ENCODE results near the gene PARVA. TPM values are rescaled to one million over a fixed set of nuclear protein-coding genes. Genes with fewer than 3 reads are reported as not detected.
A peak's percentile ranks its signal among the peaks of the same experiment; 100 is the strongest.

PARVA gene
- total and polyA plus RNA-seq, 2 of the 4 experiments (the other 2 are of a cell fraction) = 65.2 to 80.2 TPM

DNA sequence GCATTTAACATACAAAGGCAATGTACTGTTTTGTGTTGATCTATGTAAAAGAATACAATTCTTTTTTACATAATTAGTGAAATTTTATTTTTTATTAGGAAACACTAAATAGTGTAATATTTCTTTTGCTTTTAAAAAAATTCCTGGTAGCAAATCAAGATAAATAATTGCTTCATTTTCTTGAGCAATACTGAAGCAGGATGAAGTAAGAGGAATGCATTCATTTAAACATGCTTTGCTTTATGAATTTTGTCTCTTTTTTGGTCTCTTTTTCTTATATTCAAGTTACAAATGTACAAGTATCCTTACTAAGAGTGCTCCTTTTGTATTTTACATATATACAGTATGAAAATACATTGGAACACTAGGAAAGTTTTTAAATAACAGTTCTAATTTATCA is 152.4 kb downstream of the PARVA start:
- H3K9ac ChIP-seq (ENCODE audit: low read depth, low read length) = no peak overlapping the region
- H2BK15ac ChIP-seq (ENCODE audit: low read depth, low read length) = peak overlapping the region; percentile 68; the same call in 1 of the 3 replicates
- peaks cover 28% of the 10 kb centered on the region for H3K36me3 ChIP-seq (ENCODE audit: control insufficient read depth, insufficient read depth, low read length)
- no peak overlapping the region; the same call in 1 of the 2 replicates for H3K23ac ChIP-seq (ENCODE audit: low read depth, low read length)
- H4K20me1 ChIP-seq (ENCODE audit: insufficient read depth, low read length) = peaks cover 7% of the 10 kb centered on the region; the same call in 1 of the 2 replicates
- H2AFZ ChIP-seq (replicated peaks; ENCODE audit: low read length, poor library complexity) = no peak overlapping the region
- no peaks in the 10 kb centered on the region for H3K9me3 ChIP-seq (ENCODE audit: control insufficient read depth, insufficient read depth, low read length)
- POLR2A ChIA-PET (ENCODE audit: unreplicated experiment) = no interaction called here
- BruUV-seq (replicated peaks) = no TSS peak
- ATAC-seq (ENCODE audit: low read depth) (no peak), DNase-seq (peak; percentile 50)
- no peak overlapping the region for H2BK120ac ChIP-seq (ENCODE audit: low read depth, low read length)
- peaks cover 42% of the 10 kb centered on the region for H3K9me1 ChIP-seq (ENCODE audit: insufficient read depth, low read length)
- peak overlapping the region; percentile 68 for H3K18ac ChIP-seq (ENCODE audit: low read depth, low read length)
- in situ Hi-C loops (cut with MboI; ENCODE audit: low sequenced_read_pairs) = loop anchor here (10.0 kb wide), 1 partner anchor 375 kb away; no protein-coding TSS in a partner anchor
- H3K79me1 ChIP-seq (ENCODE audit: low read depth in 1 of 2, low read length in 2 of 2) = peaks cover 8 to 55% of the 10 kb centered on the region in 2 experiments; a peak in 3 of 4 replicates
- no peak overlapping the region; the same call in 1 of the 2 replicates for H4K5ac ChIP-seq (ENCODE audit: low read depth, low read length)
- H3K27ac ChIP-seq (ENCODE audit: insufficient read depth, low read length) = peak overlapping the region; percentile 60; the same call in 1 of the 2 replicates
- H3K4me3 ChIP-seq (ENCODE audit: insufficient read depth, low read depth, low read length) = no peak overlapping the region
- no peak overlapping the region; the same call in 1 of the 2 replicates for H4K91ac ChIP-seq (ENCODE audit: insufficient read depth, low read depth, low read length)
- no peaks in the 10 kb centered on the region for H3K27me3 ChIP-seq (ENCODE audit: control insufficient read depth, insufficient read depth, low read length)
- H3K56ac ChIP-seq (ENCODE audit: extremely low read depth, insufficient read depth, low read length) = no peak overlapping the region
- H2AK9ac ChIP-seq (replicated peaks; ENCODE audit: low read depth, low read length, poor library complexity) = no peak overlapping the region
- intact Hi-C loops (cut with micrococcal nuclease) = no loop called here
- CTCF ChIA-PET = no interaction called here
- peak overlapping the region in 1 of 2 experiments; percentile 74; a peak in 2 of 4 replicates for H4K8ac ChIP-seq (ENCODE audit: low read depth in 2 of 2, low read length in 2 of 2)
- H3K4me2 ChIP-seq (ENCODE audit: low read depth, low read length) = no peak overlapping the region; the same call in 1 of the 2 replicates
- dilution Hi-C loops (cut with HindIII; ENCODE audit: low sequenced_read_pairs, unreplicated experiment) = no loop called here
- TF ChIP-seq CEBPB (IDR thresholded peaks at IDR 0.05; ENCODE audit: low read depth, low read length) (peak; percentile 98), NFE2L2 (IDR thresholded peaks at IDR 0.05; ENCODE audit: low read depth, low read length) (no peak)
- H2BK5ac ChIP-seq (ENCODE audit: low read depth, low read length, poor library complexity, severe bottlenecking) = peak overlapping the region; percentile 81
- no peak overlapping the region; the same call in 1 of the 2 replicates for H2BK20ac ChIP-seq (ENCODE audit: low read depth, low read length)
- no peak overlapping the region for H2AK5ac ChIP-seq (ENCODE audit: low read depth, low read length)
- H3K4ac ChIP-seq (ENCODE audit: low read depth, low read length) = no peak overlapping the region; the same call in 1 of the 2 replicates
- H3K4me1 ChIP-seq (ENCODE audit: control insufficient read depth, insufficient read depth, low read length) = peaks cover 25% of the 10 kb centered on the region
- no peak overlapping the region for H3K14ac ChIP-seq (replicated peaks; ENCODE audit: low read depth, low read length)
